HepG2 (cell line): Measurements from ENCODE around the gene ST3GAL4. TPM values are rescaled to one million over a fixed set of nuclear protein-coding genes. Genes with fewer than 3 reads are reported as not detected.

Experiments
- GPN1 ChIP-seq: sonication (generic); formaldehyde crosslinking; IDR thresholded peaks from 2 replicates; pipeline ENCODE4 v1.5.1; 2020; ENCODE audit warnings: missing genetic modification reagents, borderline replicate concordance
- MAF1 ChIP-seq: sonication (generic); formaldehyde crosslinking; IDR thresholded peaks from 2 replicates; pipeline ENCODE4 v1.5.0; 2020; ENCODE audit warnings: missing genetic modification reagents, borderline replicate concordance
- NR2C2 ChIP-seq: sonication (generic); formaldehyde crosslinking; IDR thresholded peaks from 2 replicates; pipeline ENCODE4 v1.4.0; 2020; ENCODE audit warnings: missing genetic modification reagents, mild to moderate bottlenecking, moderate library complexity, borderline replicate concordance
- SP5 ChIP-seq: IDR thresholded peaks from 2 replicates; pipeline ENCODE4 v1.6.1; 2016; ENCODE audit warnings: low read depth, borderline replicate concordance
- TCF12 ChIP-seq, 2 experiments: fragments of 450-650 bp in 1 of 2; sonication (generic) in 1 of 2; formaldehyde crosslinking in 1 of 2; IDR thresholded peaks; 2 replicates each; pipeline versions ENCODE4 v1.6.1 to v1.8.0; 2017 to 2022; ENCODE audit warnings: antibody characterized with exemption in 1 of 2, mild to moderate bottlenecking in 1 of 2, missing genetic modification reagents in 1 of 2, moderate library complexity in 1 of 2
- ZMYM3 ChIP-seq: sonication (generic); formaldehyde crosslinking; IDR thresholded peaks from 2 replicates; pipeline ENCODE4 v1.5.1; 2020; ENCODE audit warnings: mild to moderate bottlenecking, missing genetic modification reagents
- ZNF354B ChIP-seq: sonication (generic); formaldehyde crosslinking; IDR thresholded peaks from 2 replicates; pipeline ENCODE4 v1.8.0; 2022; ENCODE audit warnings: mild to moderate bottlenecking, missing genetic modification reagents
- ZNF670 ChIP-seq: sonication (generic); formaldehyde crosslinking; IDR thresholded peaks from 2 replicates; pipeline ENCODE4 v1.8.0; 2022; ENCODE audit warnings: mild to moderate bottlenecking, missing genetic modification reagents, borderline replicate concordance
- polyA plus RNA-seq, 8 experiments: library from polyadenylated mRNA; depleted of rRNA in 3 of 8; stranded (reverse) in 7 of 8; unstranded in 1 of 8; fragments of >200 nt; fragmentation: Illumina TruSeq in 4 of 8; extraction: Trizol in 4 of 8; gene quantifications; 2 replicates each; pipeline versions ENCODE4 v1.2.1 to v1.2.3, GENCODE V29; 2011 to 2016; ENCODE audit warnings: low read depth in 4 of 8, missing spikeins in 1 of 8, mixed read lengths in 1 of 8; ENCODE audit not compliant: insufficient read depth in 1 of 8
- total RNA-seq, 5 experiments: library from RNA; depleted of rRNA; stranded (reverse); fragments of >200 nt; fragmentation: Illumina TruSeq; extraction: Trizol; gene quantifications; 2 replicates each; pipeline ENCODE4 v1.2.3, GENCODE V29; 2016; ENCODE audit warnings: low read depth in 1 of 5
- TF ChIP-seq, protein P1 (sequence below): IDR thresholded peaks from 2 replicates; pipeline ENCODE4 v1.6.1; 2016; ENCODE audit warnings: missing compliant biosample characterization, missing genetic modification reagents, borderline replicate concordance
- TF ChIP-seq, protein P2 (sequence below): sonication (generic); formaldehyde crosslinking; IDR thresholded peaks from 2 replicates; pipeline ENCODE4 v1.5.1; 2020; ENCODE audit warnings: mild to moderate bottlenecking, missing genetic modification reagents, moderate library complexity
- TF ChIP-seq, protein P3 (sequence below): sonication (generic); formaldehyde crosslinking; IDR thresholded peaks from 2 replicates; pipeline ENCODE4 v1.5.0; 2020; ENCODE audit warnings: missing genetic modification reagents, mild to moderate bottlenecking, borderline replicate concordance
- TF ChIP-seq, protein P4 (sequence below): IDR thresholded peaks from 2 replicates; pipeline ENCODE4 v1.6.1; 2016; ENCODE audit warnings: missing compliant biosample characterization, missing genetic modification reagents, borderline replicate concordance
- TF ChIP-seq, protein P5 (sequence below): sonication (generic); formaldehyde crosslinking; IDR thresholded peaks from 2 replicates; pipeline ENCODE4 v1.4.0; 2020; ENCODE audit warnings: missing genetic modification reagents

The ST3GAL4 gene
- total and polyA plus RNA-seq, 2 of the 13 experiments (the other 11 are each of a cell fraction or from before 2014, with no cell fraction given) = 9.1 to 13.3 TPM

DNA sequence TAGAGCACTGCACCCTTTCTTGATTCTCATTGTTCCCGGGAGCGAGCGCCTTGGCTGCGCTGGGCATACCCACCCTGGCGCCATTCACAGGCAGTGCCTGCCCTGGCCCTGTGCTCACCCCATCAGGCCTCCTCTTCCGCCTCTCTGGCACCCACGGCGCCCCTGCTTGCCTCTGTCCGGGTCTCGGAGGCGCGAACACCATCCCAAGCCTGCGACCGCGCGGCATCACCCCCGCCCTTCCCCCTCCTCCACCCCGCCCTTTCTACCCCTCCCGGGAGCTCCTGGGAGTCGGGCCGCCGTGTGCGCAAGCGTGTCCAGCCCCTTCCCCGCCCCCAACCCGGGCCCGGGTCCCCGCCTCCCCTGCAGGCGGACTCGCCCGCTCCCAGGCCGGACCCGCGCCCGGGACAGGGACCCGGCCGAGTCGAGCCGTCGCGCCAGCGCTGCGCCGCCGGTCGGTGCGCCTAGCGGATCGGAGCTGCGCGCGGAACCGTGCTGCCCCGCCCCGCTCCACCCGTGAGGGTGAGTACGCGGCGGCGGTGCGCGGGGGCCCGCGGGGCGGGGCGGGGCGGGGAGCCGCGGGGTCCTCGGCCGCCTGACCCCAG, at the start of gene ST3GAL4 (continued):
- TF ChIP-seq, protein P1, sequence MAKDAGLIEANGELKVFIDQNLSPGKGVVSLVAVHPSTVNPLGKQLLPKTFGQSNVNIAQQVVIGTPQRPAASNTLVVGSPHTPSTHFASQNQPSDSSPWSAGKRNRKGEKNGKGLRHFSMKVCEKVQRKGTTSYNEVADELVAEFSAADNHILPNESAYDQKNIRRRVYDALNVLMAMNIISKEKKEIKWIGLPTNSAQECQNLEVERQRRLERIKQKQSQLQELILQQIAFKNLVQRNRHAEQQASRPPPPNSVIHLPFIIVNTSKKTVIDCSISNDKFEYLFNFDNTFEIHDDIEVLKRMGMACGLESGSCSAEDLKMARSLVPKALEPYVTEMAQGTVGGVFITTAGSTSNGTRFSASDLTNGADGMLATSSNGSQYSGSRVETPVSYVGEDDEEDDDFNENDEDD (CRISPR knock-in tag) = peak; percentile 53; the same call in 1 of the 2 replicates
- TF ChIP-seq, protein P2, sequence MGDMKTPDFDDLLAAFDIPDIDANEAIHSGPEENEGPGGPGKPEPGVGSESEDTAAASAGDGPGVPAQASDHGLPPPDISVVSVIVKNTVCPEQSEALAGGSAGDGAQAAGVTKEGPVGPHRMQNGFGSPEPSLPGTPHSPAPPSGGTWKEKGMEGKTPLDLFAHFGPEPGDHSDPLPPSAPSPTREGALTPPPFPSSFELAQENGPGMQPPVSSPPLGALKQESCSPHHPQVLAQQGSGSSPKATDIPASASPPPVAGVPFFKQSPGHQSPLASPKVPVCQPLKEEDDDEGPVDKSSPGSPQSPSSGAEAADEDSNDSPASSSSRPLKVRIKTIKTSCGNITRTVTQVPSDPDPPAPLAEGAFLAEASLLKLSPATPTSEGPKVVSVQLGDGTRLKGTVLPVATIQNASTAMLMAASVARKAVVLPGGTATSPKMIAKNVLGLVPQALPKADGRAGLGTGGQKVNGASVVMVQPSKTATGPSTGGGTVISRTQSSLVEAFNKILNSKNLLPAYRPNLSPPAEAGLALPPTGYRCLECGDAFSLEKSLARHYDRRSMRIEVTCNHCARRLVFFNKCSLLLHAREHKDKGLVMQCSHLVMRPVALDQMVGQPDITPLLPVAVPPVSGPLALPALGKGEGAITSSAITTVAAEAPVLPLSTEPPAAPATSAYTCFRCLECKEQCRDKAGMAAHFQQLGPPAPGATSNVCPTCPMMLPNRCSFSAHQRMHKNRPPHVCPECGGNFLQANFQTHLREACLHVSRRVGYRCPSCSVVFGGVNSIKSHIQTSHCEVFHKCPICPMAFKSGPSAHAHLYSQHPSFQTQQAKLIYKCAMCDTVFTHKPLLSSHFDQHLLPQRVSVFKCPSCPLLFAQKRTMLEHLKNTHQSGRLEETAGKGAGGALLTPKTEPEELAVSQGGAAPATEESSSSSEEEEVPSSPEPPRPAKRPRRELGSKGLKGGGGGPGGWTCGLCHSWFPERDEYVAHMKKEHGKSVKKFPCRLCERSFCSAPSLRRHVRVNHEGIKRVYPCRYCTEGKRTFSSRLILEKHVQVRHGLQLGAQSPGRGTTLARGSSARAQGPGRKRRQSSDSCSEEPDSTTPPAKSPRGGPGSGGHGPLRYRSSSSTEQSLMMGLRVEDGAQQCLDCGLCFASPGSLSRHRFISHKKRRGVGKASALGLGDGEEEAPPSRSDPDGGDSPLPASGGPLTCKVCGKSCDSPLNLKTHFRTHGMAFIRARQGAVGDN = peak; percentile 62
- TF ChIP-seq GPN1 (CRISPR knock-in tag) (no peak), MAF1 (CRISPR knock-in tag) (no peak), NR2C2 (CRISPR knock-in tag) (no peak), SP5 (CRISPR knock-in tag) (0 out of 2 replicates have a peak, but pooled peaks have one; percentile 19), ZNF670 (CRISPR knock-in tag) (no peak), TCF12 (IDR thresholded peaks at IDR 0.05) (no peak), TCF12 (CRISPR knock-in tag; IDR thresholded peaks at IDR 0.05) (0 out of 2 replicates have a peak, but pooled peaks have one; percentile 3), ZNF354B (CRISPR knock-in tag) (no peak), ZMYM3 (CRISPR knock-in tag) (no peak)
- TF ChIP-seq, protein P3, sequence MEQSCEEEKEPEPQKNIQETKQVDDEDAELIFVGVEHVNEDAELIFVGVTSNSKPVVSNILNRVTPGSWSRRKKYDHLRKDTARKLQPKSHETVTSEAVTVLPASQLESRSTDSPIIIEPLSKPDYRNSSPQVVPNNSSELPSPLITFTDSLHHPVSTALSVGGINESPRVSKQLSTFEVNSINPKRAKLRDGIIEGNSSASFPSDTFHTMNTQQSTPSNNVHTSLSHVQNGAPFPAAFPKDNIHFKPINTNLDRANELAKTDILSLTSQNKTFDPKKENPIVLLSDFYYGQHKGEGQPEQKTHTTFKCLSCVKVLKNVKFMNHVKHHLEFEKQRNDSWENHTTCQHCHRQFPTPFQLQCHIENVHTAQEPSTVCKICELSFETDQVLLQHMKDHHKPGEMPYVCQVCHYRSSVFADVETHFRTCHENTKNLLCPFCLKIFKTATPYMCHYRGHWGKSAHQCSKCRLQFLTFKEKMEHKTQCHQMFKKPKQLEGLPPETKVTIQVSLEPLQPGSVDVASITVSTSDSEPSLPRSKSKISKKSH (CRISPR knock-in tag) = no peak
- TF ChIP-seq, protein P4, sequence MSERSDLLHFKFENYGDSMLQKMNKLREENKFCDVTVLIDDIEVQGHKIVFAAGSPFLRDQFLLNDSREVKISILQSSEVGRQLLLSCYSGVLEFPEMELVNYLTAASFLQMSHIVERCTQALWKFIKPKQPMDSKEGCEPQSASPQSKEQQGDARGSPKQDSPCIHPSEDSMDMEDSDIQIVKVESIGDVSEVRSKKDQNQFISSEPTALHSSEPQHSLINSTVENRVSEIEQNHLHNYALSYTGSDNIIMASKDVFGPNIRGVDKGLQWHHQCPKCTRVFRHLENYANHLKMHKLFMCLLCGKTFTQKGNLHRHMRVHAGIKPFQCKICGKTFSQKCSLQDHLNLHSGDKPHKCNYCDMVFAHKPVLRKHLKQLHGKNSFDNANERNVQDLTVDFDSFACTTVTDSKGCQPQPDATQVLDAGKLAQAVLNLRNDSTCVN (CRISPR knock-in tag) = no peak
- TF ChIP-seq, protein P5, sequence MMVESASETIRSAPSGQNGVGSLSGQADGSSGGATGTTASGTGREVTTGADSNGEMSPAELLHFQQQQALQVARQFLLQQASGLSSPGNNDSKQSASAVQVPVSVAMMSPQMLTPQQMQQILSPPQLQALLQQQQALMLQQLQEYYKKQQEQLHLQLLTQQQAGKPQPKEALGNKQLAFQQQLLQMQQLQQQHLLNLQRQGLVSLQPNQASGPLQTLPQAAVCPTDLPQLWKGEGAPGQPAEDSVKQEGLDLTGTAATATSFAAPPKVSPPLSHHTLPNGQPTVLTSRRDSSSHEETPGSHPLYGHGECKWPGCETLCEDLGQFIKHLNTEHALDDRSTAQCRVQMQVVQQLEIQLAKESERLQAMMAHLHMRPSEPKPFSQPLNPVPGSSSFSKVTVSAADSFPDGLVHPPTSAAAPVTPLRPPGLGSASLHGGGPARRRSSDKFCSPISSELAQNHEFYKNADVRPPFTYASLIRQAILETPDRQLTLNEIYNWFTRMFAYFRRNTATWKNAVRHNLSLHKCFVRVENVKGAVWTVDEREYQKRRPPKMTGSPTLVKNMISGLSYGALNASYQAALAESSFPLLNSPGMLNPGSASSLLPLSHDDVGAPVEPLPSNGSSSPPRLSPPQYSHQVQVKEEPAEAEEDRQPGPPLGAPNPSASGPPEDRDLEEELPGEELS (CRISPR knock-in tag) = no peak
